M059J (cell line): ENCODE data around the gene IGF1R. TPM values are rescaled to one million over a fixed set of nuclear protein-coding genes. Genes with fewer than 3 reads are reported as not detected.

Experiments
- DNase-seq: peaks from one replicate; pipeline ENCODE4 v3.0.0-alpha.2; 2012; ENCODE audit warnings: low read depth
- total RNA-seq: library from RNA; depleted of rRNA; stranded (reverse); fragments of >200 nt; shearing (Covaris generic); gene quantifications from 2 replicates; pipeline ENCODE4 v1.2.3, GENCODE V29; 2014

IGF1R gene
- total RNA-seq, 1 experiment from 2014 or later, result 8.1 TPM

- no peak for DNase-seq
These were observed 54.9 kb downstream of the IGF1R start for GRCh38 chr15:98703126-98703685.

DNA sequence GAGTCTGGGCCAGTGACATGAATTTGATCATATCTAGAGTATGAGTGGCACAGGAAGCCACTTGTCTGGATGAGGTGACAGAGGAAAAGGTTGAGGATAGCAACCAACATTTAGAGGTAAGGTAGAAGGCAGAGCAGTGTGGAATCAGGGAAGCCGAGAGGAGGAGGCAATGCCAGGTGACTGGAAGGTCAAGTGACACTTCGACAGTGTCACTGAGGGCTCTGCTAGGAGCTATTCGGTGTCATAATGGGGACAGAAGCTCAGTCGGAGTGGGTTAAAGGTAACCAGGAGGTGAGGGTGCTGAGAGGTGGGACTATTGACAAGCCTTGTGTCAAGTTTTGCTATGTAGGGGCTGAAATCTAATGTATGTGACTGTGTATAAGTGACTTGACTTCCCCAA is 56.7 kb downstream of the IGF1R start:
- DNase-seq, result no peak

DNA sequence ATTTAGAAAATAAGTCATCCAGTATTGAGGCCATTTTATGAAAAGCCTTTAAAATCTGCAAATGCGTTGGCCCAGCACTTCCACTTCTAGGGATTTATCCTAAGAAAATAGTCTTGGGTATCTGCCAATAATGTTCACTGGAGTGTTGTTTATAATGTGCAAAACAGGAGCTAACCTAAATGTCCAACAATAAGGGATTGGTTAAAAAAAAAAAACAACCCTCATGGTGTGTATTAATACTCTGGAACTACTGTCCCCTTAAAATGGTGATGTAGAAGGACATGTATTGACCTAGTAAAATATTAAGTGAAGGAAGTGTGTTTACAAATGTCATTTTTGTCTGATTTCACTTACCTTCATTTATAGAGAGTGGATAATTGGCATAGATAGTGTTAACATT is 58.0 kb downstream of the IGF1R start:
- no peak for DNase-seq

- no peak for DNase-seq
These were observed 58.6 kb downstream of the IGF1R start for GRCh38 chr15:98706986-98707385.

GRCh38 chr15:98708037-98708590 is 59.8 kb downstream of the IGF1R start:
- DNase-seq, result no peak

DNA sequence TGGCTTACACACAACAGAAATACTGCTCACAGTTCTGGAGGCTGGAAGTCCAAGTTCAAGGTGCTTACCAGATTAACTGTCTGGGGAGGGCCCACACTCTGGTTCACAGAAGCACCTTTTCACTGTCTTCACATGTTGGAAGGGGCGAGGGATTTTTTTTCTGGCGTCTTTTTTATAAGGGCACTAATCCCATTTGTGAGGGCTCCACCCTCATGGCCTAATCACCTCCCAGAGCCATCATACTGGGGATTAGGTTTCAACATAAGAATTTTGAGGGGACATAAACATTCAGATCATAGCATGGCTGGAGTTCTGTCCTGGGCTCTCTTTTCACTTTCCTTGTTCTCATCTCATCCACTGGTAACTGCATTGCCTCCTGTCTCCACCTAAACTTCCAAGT is 63.5 kb downstream of the IGF1R start:
- DNase-seq, result no peak

- DNase-seq, result no peak
These were observed 64.7 kb downstream of the IGF1R start for GRCh38 chr15:98712845-98713584.

DNA sequence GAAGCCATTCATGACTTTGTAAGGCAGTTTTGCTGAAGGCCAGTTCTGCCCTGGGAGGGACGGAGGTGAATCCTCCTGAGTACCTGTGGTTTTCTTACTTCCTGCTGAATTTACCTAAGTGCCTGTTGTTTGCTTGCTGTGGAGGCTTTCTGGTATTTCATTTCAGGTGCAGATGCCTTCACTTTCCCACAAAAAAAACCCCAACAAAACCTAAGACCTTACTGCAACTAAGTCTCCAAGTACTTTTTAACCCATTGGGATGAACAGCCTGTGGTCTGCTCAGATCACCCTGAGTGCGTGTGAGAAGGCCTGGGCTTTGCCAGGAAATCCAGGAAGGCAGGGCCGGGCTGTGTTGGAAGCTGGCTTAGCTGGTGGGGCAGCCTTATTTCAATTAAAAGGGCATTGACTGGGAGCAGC is 65.3 kb downstream of the IGF1R start:
- no peak for DNase-seq

- no peak for DNase-seq
These were observed 66.6 kb downstream of the IGF1R start for GRCh38 chr15:98714922-98715321.

- no peak for DNase-seq
These were observed 67.1 kb downstream of the IGF1R start for GRCh38 chr15:98715401-98715800.

- DNase-seq, result no peak
These were observed 67.6 kb downstream of the IGF1R start for GRCh38 chr15:98715890-98716443.

DNA sequence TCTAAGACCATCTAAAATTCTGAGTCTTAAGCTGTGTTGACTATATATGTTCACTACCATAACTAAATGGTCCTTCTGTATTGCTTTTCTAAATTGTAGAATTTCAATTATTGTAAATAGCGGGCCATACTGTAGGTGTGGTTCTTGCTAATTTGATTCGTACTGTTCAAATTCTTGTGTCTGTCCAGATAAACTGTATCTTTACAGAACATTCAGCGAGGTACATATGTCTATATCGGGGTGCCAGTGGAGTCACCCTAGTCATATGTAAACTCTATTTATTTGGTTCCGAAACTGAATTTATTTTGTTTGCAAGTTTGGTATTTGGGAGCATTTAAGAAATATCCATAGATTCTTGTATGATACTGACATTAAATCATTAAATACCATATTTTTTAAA is 69.0 kb downstream of the IGF1R start:
- no peak for DNase-seq

DNA sequence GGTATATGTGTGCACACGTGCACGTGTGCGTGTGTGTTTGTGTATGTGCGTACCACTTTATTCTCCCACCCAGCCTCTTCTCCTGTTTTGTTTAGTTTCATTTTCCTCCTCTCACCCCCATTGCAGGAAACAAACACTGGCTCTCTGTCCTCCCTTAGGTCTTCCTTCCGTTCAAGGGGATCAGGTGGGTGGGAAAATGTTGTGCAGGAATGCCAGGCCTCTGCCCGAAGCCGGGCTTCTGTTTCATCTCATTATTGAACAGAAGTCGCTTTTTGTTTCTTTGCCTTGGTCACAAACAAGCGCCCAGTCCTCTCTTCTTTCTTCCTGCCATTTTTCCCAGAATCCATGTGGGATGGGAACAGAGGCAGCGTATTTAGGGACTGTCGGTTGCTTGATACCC is 69.6 kb downstream of the IGF1R start:
- no peak for DNase-seq

DNA sequence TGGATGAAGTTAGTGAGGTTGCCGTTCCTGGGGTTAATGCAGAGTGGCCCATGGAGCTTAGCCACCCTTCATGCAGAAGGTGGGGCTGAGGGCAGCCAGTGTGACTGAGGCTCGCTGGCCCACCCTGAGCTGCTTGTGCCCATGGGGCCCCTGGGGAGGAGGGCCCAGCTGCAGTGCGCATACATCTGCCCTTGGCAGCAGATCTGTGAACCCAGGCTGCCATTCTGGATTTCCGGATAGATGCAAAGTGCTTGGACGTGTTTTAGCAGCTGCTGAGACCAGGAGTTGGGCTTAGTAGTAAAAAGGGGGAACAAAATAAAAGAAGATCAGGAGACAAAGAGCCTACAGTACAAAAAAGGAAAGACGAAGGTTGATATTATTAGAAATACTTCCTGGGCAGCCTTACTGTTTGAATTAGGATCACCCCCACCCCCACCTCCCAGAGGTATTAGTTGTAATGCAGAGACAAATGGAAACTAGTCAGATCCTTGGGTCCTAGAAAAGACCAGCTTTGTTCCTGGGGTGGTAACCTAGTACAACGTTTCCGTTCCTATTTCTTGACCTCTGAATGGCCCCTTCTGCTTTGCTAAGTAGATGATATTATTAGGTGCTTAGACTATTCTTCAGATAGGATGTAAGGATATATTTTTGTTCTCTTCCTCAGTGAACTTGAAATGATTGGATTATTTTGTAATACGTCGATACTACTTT is 70.2 kb downstream of the IGF1R start:
- DNase-seq, result no peak

DNA sequence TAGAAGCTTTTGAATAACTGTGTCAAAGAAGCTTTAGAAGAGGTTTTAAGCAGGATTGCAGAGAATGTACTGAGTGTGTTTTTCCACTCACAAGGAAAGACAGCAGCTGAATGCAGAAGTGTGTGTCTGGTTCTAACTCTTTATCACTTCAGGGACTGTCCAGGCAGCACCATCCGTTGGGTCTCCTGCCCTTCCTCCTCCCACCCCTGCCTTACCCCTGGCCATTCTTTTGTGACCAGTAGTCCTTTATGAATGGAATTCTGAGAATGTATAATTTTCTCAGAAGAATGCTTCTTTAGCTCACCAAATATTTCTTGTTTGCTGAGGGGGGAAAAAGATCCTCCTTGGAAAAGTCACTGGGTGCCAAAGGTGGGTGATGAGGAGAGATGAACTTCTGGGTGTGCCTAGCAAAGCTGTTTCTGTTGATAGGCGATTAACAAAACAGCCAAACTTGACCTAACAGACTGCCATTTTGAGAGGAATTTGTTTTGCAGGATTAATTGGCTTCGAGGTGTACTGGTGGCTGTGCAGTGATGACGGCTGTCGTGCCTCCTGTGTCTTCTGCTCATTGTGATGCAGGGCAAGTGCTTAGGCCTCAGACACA is 70.9 kb downstream of the IGF1R start:
- DNase-seq, result no peak

GRCh38 chr15:98720031-98720430 is 71.7 kb downstream of the IGF1R start:
- DNase-seq, result no peak

DNA sequence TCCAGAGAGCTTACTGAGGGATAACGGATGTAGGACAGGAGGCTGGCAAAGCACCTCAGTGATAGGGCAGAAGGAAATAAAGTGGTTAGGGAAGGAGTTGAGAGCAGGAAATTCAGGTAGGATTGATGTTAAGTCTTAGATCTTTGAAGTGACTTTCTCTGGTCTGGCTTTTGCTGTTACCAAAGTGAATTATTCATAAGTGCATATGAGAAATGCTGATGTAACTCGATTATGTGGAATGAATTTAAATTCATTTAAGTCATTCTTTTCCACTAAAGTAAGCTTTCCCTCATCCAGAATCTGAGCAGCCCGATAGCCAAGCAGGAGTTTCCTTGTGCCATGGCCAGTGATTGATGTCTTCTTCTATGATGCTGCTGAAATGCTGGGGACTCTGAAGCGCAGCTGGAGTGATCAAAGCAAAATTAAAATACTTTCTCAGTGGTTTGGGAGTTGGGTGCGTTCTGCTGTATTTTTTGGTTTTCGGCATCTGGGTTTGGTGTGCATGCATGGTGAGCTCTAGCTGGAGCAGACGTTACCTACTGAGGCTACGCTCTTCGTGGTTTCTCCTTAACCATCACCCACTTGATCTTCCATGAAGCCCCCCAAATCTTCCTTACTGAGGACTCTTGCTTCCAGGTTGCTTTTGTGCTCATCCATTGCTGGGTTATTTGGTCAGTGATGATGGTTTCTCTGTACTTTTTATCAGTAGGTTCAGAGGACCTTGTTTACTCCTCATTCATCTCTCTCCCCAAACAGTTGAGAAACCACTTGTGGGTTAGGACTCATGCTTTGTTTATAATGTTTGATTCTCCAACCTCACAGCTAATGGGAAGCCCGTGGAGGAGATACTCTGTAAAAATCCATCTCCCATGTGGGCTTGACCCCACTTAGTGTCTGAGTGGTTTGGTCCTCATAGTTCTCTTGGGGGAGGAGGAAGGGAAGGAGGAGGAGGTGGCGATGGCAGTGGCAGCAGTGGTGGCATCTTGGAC is 72.5 kb downstream of the IGF1R start:
- DNase-seq, result peak; percentile 18

- no peak for DNase-seq
These were observed 73.9 kb downstream of the IGF1R start for GRCh38 chr15:98722209-98722608.

DNA sequence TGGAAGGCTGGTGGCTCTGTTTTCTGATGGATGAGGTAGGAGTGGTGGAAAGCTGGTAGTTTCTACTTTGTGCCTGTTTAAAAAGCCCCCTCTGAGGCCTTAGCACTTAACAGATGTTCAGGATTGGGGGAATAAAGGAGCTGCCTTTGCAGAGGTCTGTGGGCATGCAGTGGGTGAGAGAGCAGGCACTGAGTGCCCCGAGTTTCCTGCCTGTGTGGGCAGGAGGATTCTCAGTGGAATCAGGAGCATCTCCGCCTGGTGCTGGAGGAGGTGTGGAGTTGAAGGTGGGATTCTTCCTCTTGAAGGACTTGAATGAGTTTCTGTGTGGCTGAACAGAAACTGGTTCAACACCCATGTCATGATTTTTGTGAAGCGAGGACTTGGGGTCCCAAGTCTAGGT is 74.3 kb downstream of the IGF1R start:
- DNase-seq, result no peak

GRCh38 chr15:98723195-98723594 is 74.9 kb downstream of the IGF1R start:
- no peak for DNase-seq

GRCh38 chr15:98724048-98724447 is 75.7 kb downstream of the IGF1R start:
- no peak for DNase-seq
